Tibial artery (tissue), 4 donors: Measurements from ENCODE around the gene MPP4.

Source experiments
- DNase-seq, 2 donors: peaks; one replicate each; pipeline ENCODE4 v3.0.0-alpha.2; 2019
- H3K27ac ChIP-seq, 2 donors: fragments of 200-600 bp; sonication (generic) in 1 of 2; 1 replicate in 1 of 2; 2 replicates in 1 of 2; pipeline ENCODE4 v1.5.1; 2018 to 2019; ENCODE audit warnings: mild to moderate bottlenecking in 1 of 2
- H3K27me3 ChIP-seq, 2 donors: fragments of 200-600 bp; sonication (generic) in 1 of 2; one replicate each; pipeline versions ENCODE4 v1.5.1 to v1.6.0; 2016 to 2019
- H3K36me3 ChIP-seq, 3 donors: fragments of 200-600 bp; sonication (generic) in 2 of 3; one replicate each; pipeline ENCODE4 v1.5.1; 2016 to 2019; ENCODE audit warnings: mild to moderate bottlenecking in 2 of 3
- H3K4me1 ChIP-seq, 4 donors: fragments of 200-600 bp; sonication (generic) in 2 of 4; 1 replicate in 3 of 4; 2 replicates in 1 of 4; pipeline ENCODE4 v1.5.1; 2016 to 2019
- H3K4me3 ChIP-seq, 2 donors: fragments of 200-600 bp; sonication (generic) in 1 of 2; 1 replicate in 1 of 2; 2 replicates in 1 of 2; pipeline ENCODE4 v1.5.1; 2018 to 2019; ENCODE audit warnings: mild to moderate bottlenecking in 2 of 2
- H3K9me3 ChIP-seq, 3 donors: fragments of 200-600 bp; sonication (generic) in 1 of 3; one replicate each; pipeline ENCODE4 v1.5.1; 2016 to 2019
- intact Hi-C: fragments of 100-400 bp; cut with DNase I; formaldehyde crosslinking; loops from one replicate; pipeline ENCODE4 v1.15.0; 2023; ENCODE audit warnings: low total_unique reads
- TF ChIP-seq, protein P1 (sequence below), 2 experiments: fragments of 200-600 bp in 1 of 2; fragments of 450-650 bp in 1 of 2; IDR thresholded peaks; one replicate each; pipeline ENCODE4 v1.5.1; 2017 to 2019; ENCODE audit warnings: antibody characterized with exemption in 2 of 2, mild to moderate bottlenecking in 1 of 2, moderate library complexity in 1 of 2

Gene MPP4

DNA sequence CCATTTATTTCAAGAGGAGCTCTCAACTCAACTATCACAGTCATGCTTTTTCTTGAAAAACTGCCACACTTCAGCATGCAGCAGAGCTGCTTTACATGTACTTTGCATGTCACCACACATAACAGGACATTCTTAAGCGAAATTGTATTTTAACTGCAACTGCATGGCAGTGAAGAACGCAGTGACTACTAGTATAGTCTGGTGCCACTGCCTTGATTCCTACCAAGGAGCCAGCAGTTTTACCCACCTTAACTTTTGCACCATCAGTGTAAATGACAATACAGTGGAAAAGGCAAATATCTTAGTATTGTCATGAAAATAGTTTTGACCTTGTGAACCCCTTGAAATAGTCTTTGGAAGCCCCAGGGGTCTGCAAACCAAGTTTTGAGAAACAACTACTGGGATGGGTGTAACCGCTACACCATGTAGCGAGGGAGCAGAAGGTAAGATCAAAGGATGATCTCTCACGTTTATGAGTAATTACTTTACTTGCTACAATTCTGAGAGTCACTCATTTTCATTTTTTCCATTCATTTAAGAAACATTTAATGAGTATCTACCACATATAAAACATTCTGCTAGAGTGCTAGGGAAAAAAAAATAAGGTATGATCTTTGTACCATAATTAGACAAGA, 32.3 kb upstream of the MPP4 start:
- intact Hi-C loops, result no loop called here
- H3K4me3 ChIP-seq, result no peak overlapping the region
- DNase-seq, result no peak
- peaks cover 61 to 77% (median 73%) of the 10 kb centered on the region in 3 donors for H3K36me3 ChIP-seq
- no peaks in the 10 kb centered on the region for H3K27me3 ChIP-seq
- TF ChIP-seq, protein P1, sequence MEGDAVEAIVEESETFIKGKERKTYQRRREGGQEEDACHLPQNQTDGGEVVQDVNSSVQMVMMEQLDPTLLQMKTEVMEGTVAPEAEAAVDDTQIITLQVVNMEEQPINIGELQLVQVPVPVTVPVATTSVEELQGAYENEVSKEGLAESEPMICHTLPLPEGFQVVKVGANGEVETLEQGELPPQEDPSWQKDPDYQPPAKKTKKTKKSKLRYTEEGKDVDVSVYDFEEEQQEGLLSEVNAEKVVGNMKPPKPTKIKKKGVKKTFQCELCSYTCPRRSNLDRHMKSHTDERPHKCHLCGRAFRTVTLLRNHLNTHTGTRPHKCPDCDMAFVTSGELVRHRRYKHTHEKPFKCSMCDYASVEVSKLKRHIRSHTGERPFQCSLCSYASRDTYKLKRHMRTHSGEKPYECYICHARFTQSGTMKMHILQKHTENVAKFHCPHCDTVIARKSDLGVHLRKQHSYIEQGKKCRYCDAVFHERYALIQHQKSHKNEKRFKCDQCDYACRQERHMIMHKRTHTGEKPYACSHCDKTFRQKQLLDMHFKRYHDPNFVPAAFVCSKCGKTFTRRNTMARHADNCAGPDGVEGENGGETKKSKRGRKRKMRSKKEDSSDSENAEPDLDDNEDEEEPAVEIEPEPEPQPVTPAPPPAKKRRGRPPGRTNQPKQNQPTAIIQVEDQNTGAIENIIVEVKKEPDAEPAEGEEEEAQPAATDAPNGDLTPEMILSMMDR (IDR thresholded peaks at IDR 0.05), result no peak
- H3K4me1 ChIP-seq, result peaks cover 0 to 5% (median 0%) of the 10 kb centered on the region in 4 donors
- no peak overlapping the region for H3K27ac ChIP-seq
- H3K9me3 ChIP-seq, result no peaks in the 10 kb centered on the region

DNA sequence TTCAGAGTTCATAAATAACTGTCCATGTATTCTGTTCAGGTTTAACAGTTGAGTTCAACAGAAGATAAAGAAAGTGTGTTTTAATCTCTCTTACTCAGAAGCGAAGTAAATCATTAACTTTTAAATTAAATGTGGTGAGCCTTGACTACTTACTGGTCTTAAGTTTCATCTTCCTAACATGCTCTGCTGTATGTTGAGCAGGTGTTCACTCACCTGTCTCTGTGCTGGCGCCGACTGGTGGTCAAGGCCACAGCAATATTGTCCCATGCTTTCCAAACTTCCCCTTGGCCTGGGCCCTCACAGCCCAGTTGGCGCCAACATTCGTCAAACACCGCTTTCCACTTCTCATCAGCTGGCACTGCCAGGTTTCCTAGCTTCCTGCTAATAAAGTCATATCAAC, 17.0 kb upstream of the MPP4 start:
- no peaks in the 10 kb centered on the region for H3K27me3 ChIP-seq
- H3K27ac ChIP-seq, result no peak overlapping the region
- TF ChIP-seq, protein P1 (IDR thresholded peaks at IDR 0.05), result no peak
- H3K36me3 ChIP-seq, result peaks cover 61 to 75% (median 62%) of the 10 kb centered on the region in 3 donors
- no peak for DNase-seq
- H3K4me1 ChIP-seq, result no peaks in the 10 kb centered on the region
- H3K9me3 ChIP-seq, result peaks cover 0 to 6% (median 0%) of the 10 kb centered on the region in 3 donors
- intact Hi-C loops, result no loop called here
- H3K4me3 ChIP-seq, result no peak overlapping the region

DNA sequence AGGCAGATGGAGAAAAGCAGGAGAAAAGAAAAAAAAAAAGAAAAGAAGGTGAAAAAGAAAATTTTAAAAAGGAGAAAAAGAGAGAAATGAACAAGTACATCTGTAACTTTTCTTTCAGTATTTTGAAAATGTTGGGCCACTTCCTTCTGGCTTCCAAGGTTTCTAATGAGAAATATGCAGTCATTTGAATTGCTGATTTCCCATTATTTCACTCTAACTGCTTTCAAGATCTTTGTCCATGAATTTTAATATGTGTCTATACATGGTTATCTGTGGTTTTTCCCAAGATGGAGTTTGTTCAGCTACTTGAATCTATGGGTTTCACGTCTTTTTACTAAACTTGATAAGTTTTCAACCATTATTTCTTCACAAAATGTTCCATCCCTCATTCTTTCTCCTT, 14.3 kb upstream of the MPP4 start:
- TF ChIP-seq, protein P1 (IDR thresholded peaks at IDR 0.05), result no peak
- Histone ChIP-seq H3K4me3 (no peak overlapping the region), H3K9me3 (no peaks in the 10 kb centered on the region), H3K4me1 (no peaks in the 10 kb centered on the region), H3K27ac (no peak overlapping the region), H3K27me3 (no peaks in the 10 kb centered on the region), H3K36me3 (peaks cover 66 to 70% (median 68%) of the 10 kb centered on the region in 3 donors)
- no peak for DNase-seq
- intact Hi-C loops, result no loop called here

DNA sequence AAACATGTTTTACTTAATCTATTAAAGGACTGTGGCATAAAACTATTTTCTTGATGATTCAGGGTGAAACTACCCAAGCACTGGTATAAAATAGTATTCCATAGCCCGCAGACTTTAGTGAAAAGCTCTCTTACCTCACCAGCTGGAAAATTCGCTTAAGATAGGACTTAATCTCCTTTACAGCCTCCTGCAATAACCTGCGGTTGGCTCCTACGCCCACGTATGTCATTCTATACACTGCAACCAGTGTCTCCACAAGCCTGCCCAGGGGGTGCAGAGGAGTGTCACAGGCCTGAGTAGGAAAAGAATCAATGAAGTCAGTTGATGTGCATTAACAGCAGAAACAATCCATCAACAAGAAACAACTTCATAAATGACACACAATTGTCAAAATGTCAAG, 11.3 kb upstream of the MPP4 start:
- Histone ChIP-seq H3K27me3 (no peaks in the 10 kb centered on the region), H3K36me3 (peaks cover 64 to 69% (median 69%) of the 10 kb centered on the region in 3 donors), H3K4me1 (no peaks in the 10 kb centered on the region), H3K4me3 (no peak overlapping the region), H3K9me3 (no peaks in the 10 kb centered on the region), H3K27ac (no peak overlapping the region)
- intact Hi-C loops, result no loop called here
- TF ChIP-seq, protein P1 (IDR thresholded peaks at IDR 0.05), result no peak
- DNase-seq, result no peak

DNA sequence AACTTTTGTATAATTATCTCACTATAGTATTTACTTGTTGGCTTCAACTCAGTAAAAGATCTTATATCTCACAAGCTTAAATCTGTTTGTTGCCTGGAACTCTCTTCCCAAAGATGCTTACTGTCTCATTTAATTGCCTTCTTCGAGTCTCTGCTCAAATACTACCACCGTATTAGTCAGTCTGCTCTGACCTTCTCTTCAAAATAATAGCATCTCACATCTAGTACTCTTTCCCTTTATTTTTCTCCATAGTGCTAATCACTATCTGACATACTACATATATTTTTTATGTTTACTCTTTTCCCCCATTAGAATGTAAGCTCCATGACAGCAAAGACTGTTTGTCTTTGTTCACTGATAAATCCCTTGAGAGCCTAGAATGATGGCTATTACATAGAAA, 10.6 kb upstream of the MPP4 start:
- H3K4me1 ChIP-seq, result no peaks in the 10 kb centered on the region
- intact Hi-C loops, result no loop called here
- no peaks in the 10 kb centered on the region for H3K27me3 ChIP-seq
- no peak overlapping the region for H3K27ac ChIP-seq
- DNase-seq, result no peak
- H3K4me3 ChIP-seq, result no peak overlapping the region
- TF ChIP-seq, protein P1 (IDR thresholded peaks at IDR 0.05), result no peak
- H3K9me3 ChIP-seq, result no peaks in the 10 kb centered on the region
- H3K36me3 ChIP-seq, result peaks cover 64 to 69% (median 69%) of the 10 kb centered on the region in 3 donors
